ENCODE measurements around the gene TBC1D16.
"Not testable (repeated sequence)": the region's sequence is repeated elsewhere in the genome, so short reads cannot be mapped to it uniquely, and the experiment has no call there.

Gene TBC1D16

DNA sequence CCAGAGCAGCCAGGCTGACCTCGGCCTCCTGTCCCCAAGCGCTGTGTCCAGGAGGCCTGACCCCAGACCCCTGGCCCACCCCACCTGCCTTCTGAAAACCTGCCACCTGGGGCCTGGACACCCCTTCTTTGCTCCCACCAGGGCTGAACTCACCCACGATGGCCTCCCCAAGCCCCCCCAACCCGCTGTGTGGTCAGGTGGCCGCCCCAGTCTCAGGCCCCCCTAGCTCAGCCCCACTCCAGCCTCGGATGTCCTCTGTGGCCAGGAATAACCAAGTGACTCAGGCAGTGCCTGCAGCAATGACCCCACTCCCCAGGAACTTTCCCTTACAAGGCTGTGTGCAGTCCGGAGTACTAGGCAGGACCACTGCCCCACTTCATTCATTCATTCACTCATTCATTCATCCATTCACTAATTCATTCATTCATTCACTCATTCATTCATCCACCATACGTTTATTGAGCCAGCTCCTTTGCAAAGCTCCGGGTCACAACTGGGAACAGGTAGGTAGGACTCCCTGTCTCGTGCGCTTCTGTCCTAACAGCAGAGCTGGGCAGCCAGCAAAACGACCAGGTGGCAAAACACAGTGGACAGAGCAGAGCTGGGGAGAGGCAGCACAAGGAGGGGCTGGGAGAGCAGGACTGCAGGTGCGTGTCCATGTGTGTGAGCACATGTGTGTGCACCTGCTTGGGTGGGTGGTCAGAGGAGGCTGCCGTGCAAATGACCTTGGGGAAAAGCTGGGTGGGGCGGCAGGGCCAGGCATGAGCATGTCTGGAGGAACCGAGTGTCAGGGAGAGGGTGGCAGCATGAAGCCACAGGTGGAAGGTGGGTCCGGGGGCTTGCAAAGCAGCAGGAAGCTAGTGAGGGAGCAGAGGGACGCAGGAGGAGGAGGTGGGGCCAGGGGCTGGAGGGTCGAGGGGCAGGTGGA lies 120.6 kb downstream of the TBC1D16 start:
- DNase-seq (ENCODE audit: low spot score): no peak

DNA sequence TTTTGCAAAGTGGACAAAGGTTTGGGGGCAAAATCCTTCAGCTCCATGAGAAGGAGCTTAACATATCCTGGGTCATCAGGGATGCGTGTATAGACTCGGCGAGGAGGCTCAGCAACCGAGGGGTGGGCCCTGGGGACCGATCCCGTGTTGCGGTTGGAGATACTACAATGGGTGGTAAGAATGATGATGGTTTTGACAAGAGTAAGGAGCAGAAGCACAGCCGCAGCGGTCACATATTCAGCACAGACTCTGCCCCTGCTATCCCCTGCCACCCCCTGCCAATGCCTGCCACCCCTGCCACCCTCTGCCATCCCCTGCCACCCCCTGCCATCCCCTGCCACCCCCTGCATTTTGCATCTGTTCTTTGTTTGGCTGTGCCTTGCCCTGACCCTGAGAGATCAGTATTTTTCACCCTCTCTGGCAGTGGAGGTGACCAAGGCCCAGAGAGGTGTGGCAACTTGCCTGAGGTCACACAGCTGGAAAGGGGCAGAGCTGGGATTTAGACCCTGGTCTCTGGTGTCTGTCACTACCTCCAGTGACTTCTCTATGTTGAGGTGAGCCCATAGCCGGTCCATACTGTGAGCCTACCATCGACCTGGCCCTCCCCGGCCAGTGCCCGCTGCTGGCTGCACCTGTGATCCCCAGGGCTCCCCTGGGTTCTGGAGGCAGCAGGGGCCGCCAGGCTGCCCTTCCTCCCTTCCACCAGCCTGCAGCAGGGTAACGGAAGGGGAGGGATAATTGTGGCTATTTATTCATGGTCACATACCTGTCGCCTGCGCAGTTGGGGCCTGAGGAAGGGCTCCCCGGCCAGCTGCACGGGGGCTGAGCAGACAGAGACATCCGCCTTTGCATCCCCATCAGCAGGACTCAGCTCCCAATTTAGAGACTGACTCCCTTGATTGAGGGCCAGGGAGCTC lies 121.5 kb downstream of the TBC1D16 start:
- DNase-seq (ENCODE audit: low spot score): no peak

DNA sequence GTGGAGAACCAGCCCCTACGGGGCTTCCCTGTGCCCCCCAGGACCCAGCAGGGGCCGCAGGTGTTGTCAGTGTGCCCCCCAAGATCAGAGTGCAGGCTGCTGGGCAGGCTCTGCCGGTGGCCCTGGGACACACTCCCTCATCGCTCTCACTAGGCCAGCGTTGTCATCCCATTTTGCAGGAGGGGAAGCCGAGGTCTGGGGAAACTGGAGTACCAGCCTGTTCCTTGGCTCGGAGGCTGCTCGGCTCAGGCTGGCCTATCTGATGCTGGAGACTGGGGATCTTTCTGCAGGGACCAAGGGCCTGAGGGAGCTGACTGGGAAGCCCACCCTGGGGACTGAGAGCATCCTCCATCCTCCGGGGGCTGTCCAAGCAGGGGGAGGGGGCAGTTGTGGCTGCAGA lies 122.2 kb downstream of the TBC1D16 start:
- DNase-seq (ENCODE audit: low spot score): no peak

DNA sequence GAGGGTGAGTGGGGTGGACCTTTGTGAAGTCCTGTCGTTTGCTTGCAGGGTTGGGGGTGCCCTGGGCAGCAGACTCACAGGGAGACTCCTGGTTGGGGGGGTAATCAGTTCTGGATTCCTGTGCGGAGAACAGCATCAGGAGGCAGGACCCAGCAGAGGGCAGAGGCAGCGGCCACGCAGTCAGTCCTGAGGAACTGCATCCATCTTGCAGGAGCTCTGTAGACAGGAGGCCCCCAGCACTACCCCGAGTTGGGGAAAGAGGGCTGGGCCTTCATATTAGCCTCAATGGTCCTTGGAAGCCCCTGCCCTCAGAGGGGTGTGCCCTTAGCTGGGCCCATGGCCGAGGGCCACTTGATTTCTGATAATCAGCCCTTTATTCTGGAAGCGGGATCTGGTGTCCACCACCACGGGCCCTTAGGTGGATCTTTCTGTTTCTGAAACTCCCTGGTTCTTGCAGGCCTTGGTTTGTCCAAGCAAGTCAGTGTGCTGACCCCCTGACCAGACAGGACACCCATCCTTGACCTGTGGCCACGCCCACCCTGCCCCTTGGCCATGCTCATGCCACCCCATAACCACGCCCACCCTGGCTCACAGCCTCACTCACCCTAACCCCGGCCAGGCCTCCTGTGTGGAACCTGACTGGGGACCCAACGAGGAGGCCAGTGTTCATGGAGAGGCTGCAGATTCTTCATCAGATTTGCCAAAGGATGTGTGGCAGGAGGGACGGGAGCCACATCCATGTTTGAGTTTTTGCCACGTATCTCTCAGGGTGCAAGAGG lies 122.9 kb downstream of the TBC1D16 start:
- DNase-seq (ENCODE audit: low spot score): no peak

DNA sequence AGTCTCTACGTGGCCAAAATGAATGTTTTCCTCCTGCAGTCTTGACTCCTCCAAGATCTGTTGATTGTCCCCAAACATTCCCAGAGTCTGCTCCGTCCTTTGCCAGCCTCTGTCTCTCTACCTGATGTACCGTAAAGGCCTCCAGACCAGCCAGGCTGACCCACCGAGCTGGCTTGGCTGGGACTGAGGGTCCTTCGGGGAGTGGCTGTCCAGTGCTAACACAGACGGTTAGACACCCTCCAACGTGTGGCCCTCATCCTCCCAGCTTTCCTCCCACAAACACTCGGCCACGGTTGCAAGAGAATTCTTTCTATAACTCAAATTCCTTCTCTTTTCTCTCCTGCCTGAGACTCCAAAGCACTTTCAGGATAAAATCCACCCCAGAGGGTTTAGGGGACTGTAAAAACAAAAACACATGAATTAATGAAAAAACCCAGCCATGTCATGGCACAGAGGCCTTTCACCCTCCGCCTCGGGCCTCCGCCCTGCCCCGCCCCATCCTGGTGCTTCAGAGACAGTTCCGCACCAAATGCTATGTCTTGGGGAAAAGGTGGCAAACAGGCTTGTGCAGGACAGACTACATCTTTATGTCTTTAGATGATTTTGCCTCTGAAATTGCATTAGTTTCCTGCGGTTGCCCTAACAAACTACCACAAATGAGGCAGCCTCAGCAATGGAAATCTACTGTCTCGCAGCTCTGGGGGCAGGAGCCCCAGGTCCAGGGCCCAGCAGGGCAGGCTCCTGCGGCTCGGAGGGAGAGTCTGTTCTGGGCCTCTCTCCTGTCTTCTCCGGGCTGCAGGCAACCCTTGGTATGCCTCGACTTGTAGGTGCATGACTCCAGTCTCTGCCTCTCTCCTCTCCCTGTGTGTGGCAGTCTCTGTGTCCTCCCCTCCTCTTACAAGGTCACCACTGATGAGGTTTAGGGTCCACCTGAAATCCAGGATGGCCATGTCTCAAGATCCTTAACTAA lies 124.0 kb downstream of the TBC1D16 start:
- DNase-seq (ENCODE audit: low spot score): no peak

DNA sequence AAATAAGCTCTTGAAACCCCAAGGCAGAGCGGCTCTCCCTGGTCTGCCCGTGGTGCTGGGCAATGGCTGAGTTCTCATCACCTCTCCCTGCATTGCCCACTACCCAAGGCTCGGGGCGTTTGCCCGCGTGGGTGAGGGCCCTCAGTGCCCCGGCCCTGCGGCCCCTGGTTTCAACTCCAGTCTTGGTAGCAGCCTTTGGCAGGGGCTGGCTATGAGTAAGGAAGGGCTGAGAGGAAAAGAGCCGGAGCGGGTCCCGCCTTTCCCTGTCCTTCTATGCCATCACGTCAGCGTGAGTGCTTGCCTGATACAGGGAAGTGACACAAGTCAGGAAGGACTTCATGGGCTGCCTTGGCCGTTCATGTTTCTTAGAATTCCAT lies 124.7 kb downstream of the TBC1D16 start:
- no peak for DNase-seq (ENCODE audit: low spot score)

DNA sequence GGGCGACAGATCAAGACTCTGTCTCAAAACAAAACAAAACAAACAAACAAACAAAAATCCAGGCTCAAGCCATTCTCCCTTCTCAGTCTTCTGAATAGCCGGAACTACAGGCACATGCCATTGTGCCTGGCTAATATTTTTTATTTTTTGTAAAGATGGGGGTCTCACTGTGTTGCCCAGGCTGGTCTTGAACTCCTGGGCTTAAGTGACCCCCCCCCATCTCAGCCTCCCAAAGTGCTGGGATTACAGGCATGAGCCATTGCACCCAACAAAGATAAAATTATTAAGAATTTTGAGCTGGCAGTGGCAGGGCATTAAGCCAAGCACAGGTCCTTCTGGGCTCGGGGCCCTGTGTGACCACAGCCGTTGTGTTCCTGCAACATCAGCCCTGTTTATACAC lies 126.6 kb downstream of the TBC1D16 start:
- DNase-seq (ENCODE audit: low spot score): no peak

DNA sequence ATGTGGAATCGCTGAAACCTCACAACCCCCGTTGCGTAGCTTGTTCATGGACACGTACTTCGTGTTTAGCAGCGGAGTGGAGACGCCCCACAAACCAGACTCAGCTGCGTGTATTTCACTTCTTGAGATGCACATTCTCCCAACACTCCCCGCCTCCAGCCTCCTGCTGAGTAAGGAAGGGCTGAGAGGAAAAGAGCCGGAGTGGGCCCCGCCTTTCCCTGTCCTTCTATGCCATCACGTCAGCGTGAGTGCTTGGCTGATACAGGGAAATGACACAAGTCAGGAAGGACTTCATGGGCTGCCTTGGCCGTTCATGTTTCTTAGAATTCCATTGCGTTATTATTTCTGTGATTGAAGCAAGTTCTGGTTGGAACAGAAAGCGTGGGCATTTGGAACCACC lies 127.8 kb downstream of the TBC1D16 start:
- no peak for DNase-seq (ENCODE audit: low spot score)

DNA sequence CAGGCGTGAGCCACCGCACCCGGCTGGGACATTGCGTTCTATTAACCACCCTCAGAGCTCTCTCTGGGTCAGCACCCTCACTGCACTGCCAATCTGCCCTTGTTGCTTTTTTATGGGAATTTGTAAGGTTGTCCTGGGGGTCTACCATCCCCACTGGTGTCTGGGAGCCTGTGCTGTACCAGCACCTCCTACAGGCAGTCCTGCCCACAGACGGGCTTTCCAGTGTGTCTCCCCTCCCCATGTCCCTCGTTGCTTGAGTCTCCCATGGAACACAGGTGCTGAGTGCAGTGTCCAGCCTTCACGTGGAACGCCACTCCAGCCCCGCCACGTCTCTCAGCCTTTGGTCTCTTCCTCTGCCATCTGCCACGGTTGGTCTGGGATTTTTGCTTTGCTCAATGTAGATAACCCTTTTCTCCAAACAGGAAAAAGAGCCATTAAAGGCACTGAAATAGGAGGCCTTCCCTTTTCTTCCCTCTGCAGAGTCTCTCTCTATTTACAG lies 128.4 kb downstream of the TBC1D16 start:
- no peak for DNase-seq (ENCODE audit: low spot score)

DNA sequence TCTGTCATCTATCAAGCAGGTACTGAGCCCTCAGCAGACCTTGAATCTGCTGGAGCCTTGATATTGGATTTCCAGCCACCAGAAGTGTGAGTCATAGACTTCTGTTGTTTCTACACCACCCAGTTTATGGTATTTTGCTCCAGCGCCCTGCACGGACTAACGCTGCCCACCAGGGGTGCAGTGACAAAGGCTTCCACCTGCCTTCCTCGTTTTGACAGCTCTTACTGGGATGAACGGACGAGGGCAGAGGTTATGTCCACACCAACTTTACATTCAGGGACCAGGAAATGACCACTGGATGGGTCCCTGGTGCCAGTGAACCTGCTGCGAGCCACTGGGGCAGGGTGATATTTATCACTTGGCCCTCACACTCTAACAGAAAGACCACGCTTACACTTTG lies 129.8 kb downstream of the TBC1D16 start:
- no peak for DNase-seq (ENCODE audit: low spot score)

DNA sequence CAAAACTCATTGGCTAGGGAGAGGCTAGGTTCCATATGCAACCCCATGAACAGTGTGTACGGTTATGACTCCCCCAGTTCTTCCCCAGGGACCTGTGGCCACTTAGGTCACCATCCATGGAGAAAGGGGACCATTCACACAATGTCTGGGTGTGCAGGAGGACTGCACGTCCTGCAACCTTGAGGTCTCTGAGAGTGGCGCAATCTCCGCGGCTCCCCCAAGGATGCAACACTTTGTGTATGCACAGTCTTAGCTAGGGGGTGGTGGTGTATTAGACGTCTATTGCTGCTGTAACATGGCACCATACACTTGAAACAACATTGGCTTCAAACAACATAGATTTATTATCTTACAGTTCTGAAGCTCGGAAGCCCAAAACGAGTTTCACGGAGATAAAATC lies 130.8 kb downstream of the TBC1D16 start:
- DNase-seq (ENCODE audit: low spot score): no peak

DNA sequence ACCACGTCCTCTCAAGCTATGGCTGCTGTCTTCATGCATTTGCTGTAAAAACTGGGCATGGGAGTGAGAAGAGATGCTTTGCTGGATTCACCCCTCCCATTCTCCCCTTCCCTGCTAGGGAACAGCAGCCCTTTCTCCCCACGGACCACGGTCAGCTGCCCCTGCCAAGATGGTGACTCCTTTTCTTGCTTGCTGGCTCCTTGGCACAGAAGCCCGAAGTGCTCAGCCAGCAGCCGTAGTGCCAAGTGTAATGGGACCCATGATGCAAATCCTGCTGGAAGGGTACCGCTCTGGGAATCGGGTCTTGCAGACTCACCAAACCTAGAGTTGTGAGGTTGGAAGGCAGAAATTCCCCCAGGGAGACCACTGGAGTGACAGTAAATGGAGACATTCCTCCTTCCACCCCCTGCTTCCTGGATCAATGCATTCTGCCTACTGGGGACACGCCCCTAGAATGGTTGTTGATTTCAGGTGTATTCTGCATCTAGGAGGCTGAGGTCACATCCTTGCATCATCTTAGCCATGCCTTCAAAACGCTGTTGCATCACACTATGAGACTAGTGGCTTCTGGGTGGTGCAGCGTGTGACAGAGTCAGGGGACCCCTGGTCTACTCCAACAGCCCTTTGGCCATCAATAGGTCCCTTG lies 133.4 kb downstream of the TBC1D16 start:
- no peak for DNase-seq (ENCODE audit: low spot score)

DNA sequence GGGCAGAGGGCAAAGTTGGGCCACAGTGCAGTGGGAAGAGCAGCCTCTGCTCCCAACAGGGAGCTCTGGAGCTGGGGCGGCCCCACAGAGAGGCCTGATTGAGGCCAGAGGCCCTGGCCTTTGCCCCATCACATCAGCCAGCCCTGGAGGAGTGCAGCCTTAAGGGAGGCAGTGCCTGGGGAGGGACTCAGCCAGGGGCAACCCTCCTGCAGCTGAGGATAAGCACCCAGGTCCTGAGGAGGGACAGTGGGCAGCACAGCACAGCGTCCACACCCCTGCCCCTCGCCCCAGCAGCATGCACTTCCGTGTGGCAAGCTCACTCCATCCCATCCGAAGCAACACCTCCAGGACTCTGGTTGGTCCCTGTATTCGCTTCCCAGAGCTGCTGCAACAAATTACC lies 134.5 kb downstream of the TBC1D16 start:
- DNase-seq (ENCODE audit: low spot score): no peak

DNA sequence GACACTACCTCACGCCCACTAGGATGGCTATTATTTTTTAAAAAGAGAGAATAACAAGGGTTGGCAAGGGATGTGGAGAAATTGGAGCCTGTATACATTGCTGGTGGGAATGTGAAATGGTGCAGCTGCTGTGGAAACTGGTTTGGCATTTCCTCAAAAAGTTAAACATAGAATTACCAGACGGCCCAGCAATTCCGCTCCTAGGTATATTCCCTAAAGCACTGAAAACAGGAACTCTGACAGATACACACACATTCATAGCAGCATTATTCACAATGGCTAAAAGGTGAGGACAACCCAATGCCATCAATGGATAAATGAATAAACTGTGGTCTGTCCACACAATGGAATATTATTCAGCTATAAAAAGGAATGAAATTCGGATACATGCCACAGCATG lies 136.1 kb downstream of the TBC1D16 start:
- no peak for DNase-seq (ENCODE audit: low spot score)

DNA sequence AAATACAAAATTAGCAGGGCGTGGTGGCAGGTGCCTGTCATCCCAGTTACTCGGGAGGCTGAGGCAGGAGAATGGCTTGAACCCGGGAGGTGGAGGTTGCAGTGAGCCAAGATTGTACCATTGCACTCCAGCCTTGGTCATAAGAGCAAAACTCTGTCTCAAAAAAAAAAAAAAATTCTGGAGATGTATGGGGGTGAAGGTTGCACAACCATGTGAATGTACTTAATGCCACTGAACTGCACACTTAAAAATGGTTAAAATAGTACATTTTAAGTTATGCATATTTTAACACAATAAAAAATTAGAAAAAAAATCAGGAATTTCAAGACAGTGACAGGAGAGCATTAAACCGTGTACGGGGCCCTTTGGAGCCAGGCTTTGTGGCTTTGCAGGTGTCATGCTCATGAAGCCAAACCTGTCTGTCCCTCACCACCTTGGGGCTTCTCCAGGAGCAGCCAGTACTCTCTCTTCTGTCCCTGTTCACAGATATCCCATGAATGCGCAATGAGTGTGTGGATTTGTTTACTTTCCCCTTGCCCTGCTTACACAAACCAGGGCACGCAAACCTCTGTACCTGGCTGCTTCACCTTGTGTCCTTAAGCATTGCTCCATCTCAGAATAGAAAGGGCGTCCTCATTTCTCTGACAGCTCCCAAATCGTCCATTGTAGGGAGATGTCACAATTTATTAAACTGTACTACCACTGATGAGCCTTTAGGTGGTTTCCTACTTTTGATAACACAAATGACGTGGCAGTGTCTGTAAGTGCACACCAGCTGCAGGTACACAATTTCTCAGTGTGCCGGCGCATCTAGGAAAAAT lies 138.2 kb downstream of the TBC1D16 start:
- no peak for DNase-seq (ENCODE audit: low spot score)

DNA sequence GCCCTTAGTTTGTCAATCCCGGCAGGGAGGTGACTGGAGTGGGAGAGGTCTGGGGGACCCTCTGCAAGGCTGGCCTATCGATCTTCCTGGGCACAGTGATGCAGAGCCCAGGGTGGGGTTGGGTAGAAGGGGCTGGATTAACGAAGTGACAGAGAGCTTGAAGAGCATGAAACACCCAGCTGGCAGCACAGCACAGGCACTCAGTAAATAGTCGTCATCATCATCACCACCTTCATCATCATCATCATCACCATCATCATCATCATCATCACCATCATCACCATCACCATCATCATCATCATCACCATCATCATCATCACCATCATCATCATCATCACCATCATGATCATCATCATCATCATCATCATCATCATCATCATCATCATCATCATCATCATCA lies 142.2 kb downstream of the TBC1D16 start:
- DNase-seq (ENCODE audit: low spot score): not testable (repeated sequence)

DNA sequence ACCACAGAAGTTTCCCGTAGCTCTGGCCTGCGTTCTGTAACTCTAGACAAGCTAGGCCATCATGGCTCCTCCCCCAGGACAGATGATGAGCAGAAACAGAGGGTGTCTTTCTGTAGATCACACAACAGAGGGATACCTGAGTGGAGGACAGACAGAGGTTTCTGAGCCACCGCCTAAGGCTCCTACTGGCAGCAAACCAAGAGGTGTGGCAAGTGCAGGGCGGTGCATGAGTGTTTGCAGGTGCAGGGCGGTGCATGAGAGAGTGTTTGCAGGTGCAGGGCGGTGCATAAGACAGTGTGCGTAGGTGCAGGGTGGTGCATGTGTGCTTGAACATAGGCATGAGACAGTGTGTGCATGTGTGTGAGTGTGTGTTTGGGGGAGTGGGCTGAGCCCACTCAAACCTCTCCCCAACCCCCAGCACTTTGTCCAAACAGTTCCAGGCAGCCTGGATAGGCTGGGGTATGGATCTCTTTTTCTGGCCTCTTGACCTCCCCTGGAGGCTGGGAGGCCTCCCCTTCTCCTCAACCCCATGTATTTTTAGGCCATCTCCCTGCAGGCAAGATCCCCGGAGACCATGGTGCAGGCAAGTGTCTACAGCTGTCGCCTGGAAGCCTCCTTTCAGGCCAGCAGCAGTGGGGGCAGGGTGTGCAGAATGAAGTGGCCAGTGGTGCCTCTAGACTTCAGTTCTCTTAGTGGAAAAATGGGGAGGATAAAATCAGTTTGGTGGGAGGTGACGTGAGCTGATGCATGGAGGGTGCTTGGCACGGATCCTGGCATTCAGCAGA lies 143.0 kb downstream of the TBC1D16 start:
- DNase-seq (ENCODE audit: low spot score): peak; percentile 37

DNA sequence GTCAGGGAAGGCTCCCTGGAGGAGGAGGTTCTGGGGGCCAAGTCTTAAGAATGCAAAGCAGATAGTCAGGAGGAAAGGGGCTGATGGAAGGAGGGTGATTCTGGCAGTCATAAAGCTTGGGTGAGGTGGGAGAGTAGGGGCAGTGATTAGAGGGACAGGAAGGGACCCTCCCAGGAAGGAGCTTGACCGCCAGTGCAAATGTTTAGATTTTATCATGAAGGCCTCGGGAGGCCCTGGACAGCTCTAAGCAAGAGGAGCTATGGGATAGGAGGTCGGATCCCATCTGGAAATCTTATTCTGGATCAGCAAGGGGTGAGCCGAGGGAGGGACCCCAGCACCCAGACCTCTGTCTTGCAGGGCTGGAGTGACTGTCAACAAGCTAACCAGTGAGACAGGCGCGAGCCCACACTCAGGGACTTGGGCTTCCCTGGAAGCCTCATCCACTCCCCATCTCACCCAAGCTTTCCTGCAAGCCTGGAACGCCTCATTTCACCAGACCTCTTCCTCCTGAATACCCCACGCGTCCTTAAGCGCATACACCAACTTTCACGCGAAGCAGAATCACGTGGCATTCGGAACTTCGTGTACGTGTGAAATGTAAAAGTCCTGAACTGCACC lies 144.4 kb downstream of the TBC1D16 start:
- peak; percentile 41 for DNase-seq (ENCODE audit: low spot score)
